MM.1S (cell line): ENCODE measurements around the gene GRIK4.

ENCODE experiments used
- DNase-seq: peaks from one replicate; pipeline ENCODE4 v3.0.0-alpha.2; 2015
- H2AFZ ChIP-seq: fragments of 300-600 bp; sonication (generic); 2 replicates; pipeline ENCODE4 v1.6.0; 2016; ENCODE audit warnings: antibody characterized with exemption, low read length
- H3F3A ChIP-seq: fragments of 300-600 bp; sonication (generic); 2 replicates; pipeline ENCODE4 v1.6.1; 2016; ENCODE audit warnings: mild to moderate bottlenecking, antibody characterized with exemption, low read length, moderate library complexity, mixed read lengths; ENCODE audit not compliant: insufficient read depth
- H3K27ac ChIP-seq: fragments of 300-600 bp; sonication (generic); 2 replicates; pipeline ENCODE4 v1.5.1; 2016; ENCODE audit warnings: mild to moderate bottlenecking, low read length
- H3K27me3 ChIP-seq: fragments of 300-600 bp; sonication (generic); replicated peaks from 2 replicates; pipeline ENCODE4 v1.6.0; 2016; ENCODE audit warnings: low read length; ENCODE audit not compliant: insufficient read depth
- H3K36me3 ChIP-seq: fragments of 300-600 bp; sonication (generic); replicated peaks from 2 replicates; pipeline ENCODE4 v1.6.1; 2016; ENCODE audit warnings: mild to moderate bottlenecking, low read length, mixed read lengths; ENCODE audit not compliant: insufficient read depth
- H3K4me1 ChIP-seq: fragments of 300-600 bp; sonication (generic); 2 replicates; pipeline ENCODE4 v1.6.1; 2016; ENCODE audit warnings: low read length, mixed read lengths
- H3K4me2 ChIP-seq: fragments of 300-600 bp; sonication (generic); 2 replicates; pipeline ENCODE4 v1.6.0; 2016; ENCODE audit warnings: low read depth, low read length
- H3K4me3 ChIP-seq: fragments of 300-600 bp; sonication (generic); 2 replicates; pipeline ENCODE4 v1.5.1; 2016; ENCODE audit warnings: low read length, mixed read lengths
- H3K79me2 ChIP-seq: fragments of 300-600 bp; sonication (generic); 2 replicates; pipeline ENCODE4 v1.6.1; 2016; ENCODE audit warnings: mixed run types, low read length, mixed read lengths
- H3K9ac ChIP-seq: fragments of 300-600 bp; sonication (generic); 2 replicates; pipeline ENCODE4 v1.6.1; 2016; ENCODE audit warnings: low read length, mixed read lengths
- H3K9me2 ChIP-seq: fragments of 300-600 bp; sonication (generic); replicated peaks from 2 replicates; pipeline ENCODE4 v1.6.1; 2016; ENCODE audit warnings: mild to moderate bottlenecking, low read length, mixed read lengths; ENCODE audit not compliant: insufficient read depth
- H3K9me3 ChIP-seq: fragments of 300-600 bp; sonication (generic); replicated peaks from 2 replicates; pipeline ENCODE4 v1.6.1; 2016; ENCODE audit warnings: mild to moderate bottlenecking, low read length, mixed read lengths; ENCODE audit not compliant: insufficient read depth
- H4K20me1 ChIP-seq: fragments of 300-600 bp; sonication (generic); 2 replicates; pipeline ENCODE4 v1.6.1; 2016; ENCODE audit warnings: mild to moderate bottlenecking, low read length, moderate library complexity, mixed read lengths; ENCODE audit not compliant: insufficient read depth
- CTCF ChIP-seq: fragments of 300-600 bp; sonication (generic); IDR thresholded peaks from 2 replicates; pipeline ENCODE4 v1.5.1; 2016; ENCODE audit warnings: antibody characterized with exemption, low read length, mixed read lengths
- EZH2 ChIP-seq: fragments of 300-600 bp; sonication (generic); optimal IDR thresholded peaks from 2 replicates; pipeline ENCODE3; 2017; ENCODE audit warnings: low read depth, mild to moderate bottlenecking, antibody characterized with exemption, low read length, mixed read lengths
- EZH2phosphoT487 ChIP-seq: fragments of 300-600 bp; sonication (generic); IDR thresholded peaks from 2 replicates; pipeline ENCODE4 v1.6.1; 2018; ENCODE audit warnings: antibody characterized with exemption, low read length

GRIK4 gene

GRCh38 chr11:120690406-120690805 is 178.9 kb downstream of the GRIK4 start:
- Histone ChIP-seq H4K20me1 (no peaks in the 10 kb centered on the region), H3K4me2 (no peak overlapping the region), H3K4me1 (peaks cover 16% of the 10 kb centered on the region), H3K27me3 (no peaks in the 10 kb centered on the region), H3K27ac (no peak overlapping the region), H3K9me2 (no peaks in the 10 kb centered on the region), H3F3A (0 out of 2 replicates have a peak, but pooled peaks cover 6% of the 10 kb centered on the region), H3K36me3 (no peaks in the 10 kb centered on the region), H3K4me3 (no peak overlapping the region), H3K9ac (no peak overlapping the region), H3K9me3 (no peaks in the 10 kb centered on the region), H2AFZ (no peak overlapping the region), H3K79me2 (no peaks in the 10 kb centered on the region)
- DNase-seq = no peak
- TF ChIP-seq EZH2phosphoT487 (no peak), CTCF (no peak), EZH2 (no peak)

GRCh38 chr11:120694726-120695125 is 183.2 kb downstream of the GRIK4 start:
- Histone ChIP-seq H3F3A (0 out of 2 replicates have a peak, but pooled peaks cover 6% of the 10 kb centered on the region), H3K9ac (no peak overlapping the region), H4K20me1 (no peaks in the 10 kb centered on the region), H3K4me2 (no peak overlapping the region), H3K36me3 (no peaks in the 10 kb centered on the region), H3K4me1 (peaks cover 16% of the 10 kb centered on the region), H3K27me3 (no peaks in the 10 kb centered on the region), H3K4me3 (no peak overlapping the region), H3K79me2 (no peaks in the 10 kb centered on the region), H3K27ac (no peak overlapping the region), H3K9me2 (no peaks in the 10 kb centered on the region), H2AFZ (no peak overlapping the region), H3K9me3 (no peaks in the 10 kb centered on the region)
- no peak for TF ChIP-seq CTCF
- no peak for TF ChIP-seq EZH2phosphoT487
- DNase-seq = no peak

- H3K27me3 ChIP-seq = no peaks in the 10 kb centered on the region
- peaks cover 10% of the 10 kb centered on the region for H3K4me1 ChIP-seq
- no peak overlapping the region for H2AFZ ChIP-seq
- H3K4me2 ChIP-seq = no peak overlapping the region
- 0 out of 2 replicates have a peak, but pooled peaks cover 4% of the 10 kb centered on the region for H3F3A ChIP-seq
- H3K79me2 ChIP-seq = no peaks in the 10 kb centered on the region
- H3K9me3 ChIP-seq = no peaks in the 10 kb centered on the region
- H3K36me3 ChIP-seq = no peaks in the 10 kb centered on the region
- TF ChIP-seq EZH2 (no peak), EZH2phosphoT487 (no peak), CTCF (no peak)
- H4K20me1 ChIP-seq = no peaks in the 10 kb centered on the region
- no peak overlapping the region for H3K4me3 ChIP-seq
- H3K9me2 ChIP-seq = no peaks in the 10 kb centered on the region
- no peak overlapping the region for H3K27ac ChIP-seq
- DNase-seq = no peak
- H3K9ac ChIP-seq = no peak overlapping the region
Measured at GRCh38 chr11:120695426-120695825, 183.9 kb downstream of the GRIK4 start.
